Fibroblast of villous mesenchyme (primary cell): Measurements from ENCODE around the gene DHX32. TPM values are rescaled to one million over a fixed set of nuclear protein-coding genes. Genes with fewer than 3 reads are reported as not detected.
"Not testable (repeated sequence)": the region's sequence is repeated elsewhere in the genome, so short reads cannot be mapped to it uniquely, and the experiment has no call there.

ENCODE experiments used
- DNase-seq: peaks from one replicate; pipeline ENCODE4 v3.0.0-alpha.2; 2010; ENCODE audit warnings: low read depth
- H3K4me3 ChIP-seq: 2 replicates; pipeline ENCODE4 v1.5.1; 2011; ENCODE audit warnings: low read depth, mild to moderate bottlenecking, low read length
- CTCF ChIP-seq: IDR thresholded peaks from 2 replicates; pipeline ENCODE4 v1.5.1; 2012; ENCODE audit warnings: low read depth, mild to moderate bottlenecking, low read length; ENCODE audit not compliant: insufficient read depth
- total RNA-seq: library from RNA; depleted of rRNA; stranded (reverse); fragments of >200 nt; gene quantifications from 2 replicates; pipeline ENCODE4 v1.2.3, GENCODE V29; 2012

The DHX32 gene
- total RNA-seq, result 40.3 and 48.8 TPM in 2 replicates

GRCh38 chr10:125881192-125881591, at the start of gene DHX32:
Gene DHX32, minus strand, starts transcription at chr10:125881292. Its CDS starts 468 bp downstream, at chr10:125880824.
- peak; percentile 28 for DNase-seq
- no peak within 1 kb of the TSS for H3K4me3 ChIP-seq
- no peak for TF ChIP-seq CTCF

GRCh38 chr10:125929618-125930017, 48.5 kb upstream of the DHX32 start:
- no peak for TF ChIP-seq CTCF
- no peak for DNase-seq
- H3K4me3 ChIP-seq, result no peak overlapping the region

- no peak for DNase-seq
- no peak for TF ChIP-seq CTCF
Measured at GRCh38 chr10:125928928-125929585, 48.0 kb upstream of the DHX32 start.

GRCh38 chr10:125927265-125927664, 46.2 kb upstream of the DHX32 start:
- DNase-seq, H3K4me3 ChIP-seq: not testable (repeated sequence)

More at GRCh38 chr10:125928928-125929585, 48.0 kb upstream of the DHX32 start:
- no peak overlapping the region for H3K4me3 ChIP-seq

GRCh38 chr10:125926247-125926646, 45.2 kb upstream of the DHX32 start:
- no peak overlapping the region for H3K4me3 ChIP-seq
- no peak for TF ChIP-seq CTCF
- DNase-seq, result no peak

GRCh38 chr10:125925262-125925834, 44.3 kb upstream of the DHX32 start:
- no peak for TF ChIP-seq CTCF
- no peak for DNase-seq
- no peak overlapping the region for H3K4me3 ChIP-seq

- not testable (repeated sequence) for H3K4me3 ChIP-seq, DNase-seq
Measured at GRCh38 chr10:125921643-125922306, 40.7 kb upstream of the DHX32 start.

- not testable (repeated sequence) for H3K4me3 ChIP-seq, DNase-seq
Measured at GRCh38 chr10:125917704-125918361, 36.7 kb upstream of the DHX32 start.
